Chondrocyte (in vitro differentiated cells): Measurements from ENCODE around the gene MRTFB. TPM values are rescaled to one million over a fixed set of nuclear protein-coding genes. Genes with fewer than 3 reads are reported as not detected.

Source experiments
- DNase-seq: peaks from one replicate; pipeline ENCODE4 v3.0.0; 2021; ENCODE audit warnings: mixed read lengths, low spot score
- H3K27ac Mint-ChIP-seq: one replicate; pipeline ENCODE4 v1.8.0; 2021; ENCODE audit warnings: mild to moderate bottlenecking, moderate library complexity, mixed read lengths; ENCODE audit not compliant: unreplicated experiment
- H3K27me3 Mint-ChIP-seq: 2 replicates; pipeline ENCODE4 v1.8.0; 2021; ENCODE audit warnings: low read depth, mixed read lengths
- H3K36me3 Mint-ChIP-seq: 2 replicates; pipeline ENCODE4 v1.8.0; 2021; ENCODE audit warnings: low read depth, mixed read lengths
- H3K4me1 Mint-ChIP-seq: 2 replicates; pipeline ENCODE4 v1.8.0; 2021; ENCODE audit warnings: low read depth, mild to moderate bottlenecking, mixed read lengths
- H3K4me3 Mint-ChIP-seq: one replicate; pipeline ENCODE4 v1.8.0; 2021; ENCODE audit warnings: mild to moderate bottlenecking, moderate library complexity, mixed read lengths; ENCODE audit not compliant: unreplicated experiment
- H3K9me3 Mint-ChIP-seq: 2 replicates; pipeline ENCODE4 v1.8.0; 2021; ENCODE audit warnings: low read depth, mixed read lengths
- CTCF ChIP-seq: fragments of 200-600 bp; sonication (generic); IDR thresholded peaks from 2 replicates; pipeline ENCODE4 v1.5.0; 2021; ENCODE audit warnings: antibody characterized with exemption, mild to moderate bottlenecking, moderate library complexity
- total RNA-seq: library from RNA; stranded (reverse); gene quantifications from 3 replicates; pipeline ENCODE4 v1.2.1, GENCODE V29; 2021

MRTFB gene
- total RNA-seq, 1 donor from 2014 or later = 32.2 TPM

- Mint-ChIP-seq H3K4me3 (no peak overlapping the region), H3K36me3 (peaks cover 30% of the 10 kb centered on the region), H3K27ac (no peak overlapping the region), H3K27me3 (no peaks in the 10 kb centered on the region), H3K9me3 (no peaks in the 10 kb centered on the region), H3K4me1 (no peaks in the 10 kb centered on the region)
- DNase-seq = no peak
- TF ChIP-seq CTCF = no peak
These were observed 192.7 kb downstream of the MRTFB start for GRCh38 chr16:14263769-14264168.

- Mint-ChIP-seq H3K36me3 (peaks cover 37% of the 10 kb centered on the region), H3K27ac (no peak overlapping the region), H3K4me3 (no peak overlapping the region), H3K27me3 (no peaks in the 10 kb centered on the region), H3K4me1 (no peaks in the 10 kb centered on the region), H3K9me3 (peaks cover 4% of the 10 kb centered on the region)
- no peak for TF ChIP-seq CTCF
- no peak for DNase-seq
These were observed 193.3 kb downstream of the MRTFB start for GRCh38 chr16:14264327-14264943.

DNA sequence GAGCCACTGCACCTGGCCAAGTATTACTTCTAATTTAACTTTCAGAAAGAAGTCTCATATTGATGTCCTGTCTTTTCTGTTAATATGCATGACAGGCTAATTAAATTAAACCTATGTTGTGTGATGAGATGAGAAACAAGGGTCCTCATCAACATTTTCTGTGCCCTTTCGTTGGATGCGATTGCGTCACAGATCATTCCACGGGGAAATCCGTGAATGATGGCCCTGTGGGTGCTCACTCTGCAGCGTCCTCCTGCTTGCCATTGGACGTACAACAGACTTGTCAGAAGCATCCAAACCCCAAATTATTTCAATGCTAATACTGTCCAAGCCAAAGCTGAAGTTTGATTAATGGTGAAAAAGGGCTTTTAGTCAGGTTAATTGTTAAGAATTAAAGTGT lies 197.0 kb downstream of the MRTFB start:
- no peak overlapping the region for H3K4me3 Mint-ChIP-seq
- H3K27me3 Mint-ChIP-seq = no peaks in the 10 kb centered on the region
- H3K4me1 Mint-ChIP-seq = no peaks in the 10 kb centered on the region
- no peak overlapping the region for H3K27ac Mint-ChIP-seq
- TF ChIP-seq CTCF = no peak
- H3K9me3 Mint-ChIP-seq = peaks cover 29% of the 10 kb centered on the region
- peaks cover 30% of the 10 kb centered on the region for H3K36me3 Mint-ChIP-seq
- no peak for DNase-seq

- DNase-seq = no peak
- no peak for TF ChIP-seq CTCF
- no peaks in the 10 kb centered on the region for H3K27me3 Mint-ChIP-seq
- no peaks in the 10 kb centered on the region for H3K36me3 Mint-ChIP-seq
- H3K4me1 Mint-ChIP-seq = peaks cover 5% of the 10 kb centered on the region
- H3K27ac Mint-ChIP-seq = no peak overlapping the region
- H3K4me3 Mint-ChIP-seq = no peak overlapping the region
- H3K9me3 Mint-ChIP-seq = peaks cover 21% of the 10 kb centered on the region
These were observed 204.8 kb downstream of the MRTFB start for GRCh38 chr16:14275934-14276333.

- H3K36me3 Mint-ChIP-seq = no peaks in the 10 kb centered on the region
- no peak overlapping the region for H3K27ac Mint-ChIP-seq
These were observed 207.6 kb downstream of the MRTFB start for GRCh38 chr16:14278749-14279148.

More at GRCh38 chr16:14278749-14279148, 207.6 kb downstream of the MRTFB start:
- Mint-ChIP-seq H3K9me3 (peaks cover 6% of the 10 kb centered on the region), H3K4me1 (peaks cover 5% of the 10 kb centered on the region), H3K27me3 (no peaks in the 10 kb centered on the region), H3K4me3 (no peak overlapping the region)
- no peak for DNase-seq
- no peak for TF ChIP-seq CTCF
